KMS-11 (cell line): ENCODE data around the gene EIF5A.
A peak's percentile ranks its signal among the peaks of the same experiment; 100 is the strongest.

Experiments used
- H2AFZ ChIP-seq: fragments of 200-600 bp; sonication (generic); 2 replicates; pipeline ENCODE4 v1.6.1; 2016; ENCODE audit warnings: antibody characterized with exemption, mixed run types, low read depth
- H3K27ac ChIP-seq: fragments of 200-600 bp; sonication (generic); 2 replicates; pipeline ENCODE4 v1.6.1; 2016; ENCODE audit warnings: mild to moderate bottlenecking, mixed run types
- H3K27me3 ChIP-seq: fragments of 200-600 bp; sonication (generic); 2 replicates; pipeline ENCODE4 v1.6.1; 2017; ENCODE audit warnings: mild to moderate bottlenecking, low read depth, mixed run types, moderate library complexity; ENCODE audit not compliant: insufficient read depth
- H3K36me3 ChIP-seq: fragments of 200-600 bp; sonication (generic); 2 replicates; pipeline ENCODE4 v1.6.1; 2017; ENCODE audit warnings: mild to moderate bottlenecking, mixed run types; ENCODE audit not compliant: insufficient read depth
- H3K4me1 ChIP-seq: fragments of 200-600 bp; sonication (generic); 2 replicates; pipeline ENCODE4 v1.6.1; 2016; ENCODE audit warnings: mild to moderate bottlenecking, low read depth, mixed run types; ENCODE audit not compliant: poor library complexity, severe bottlenecking
- H3K4me2 ChIP-seq: fragments of 200-600 bp; sonication (generic); 2 replicates; pipeline ENCODE4 v1.7.0; 2016; ENCODE audit warnings: mild to moderate bottlenecking, mixed run types
- H3K4me3 ChIP-seq: fragments of 200-600 bp; sonication (generic); IDR thresholded peaks from 2 replicates; pipeline ENCODE4 v1.6.1; 2017; ENCODE audit warnings: low read depth, low read length, mixed read lengths; ENCODE audit not compliant: insufficient read depth
- H3K79me2 ChIP-seq: fragments of 200-600 bp; sonication (generic); 2 replicates; pipeline ENCODE4 v1.6.1; 2016; ENCODE audit warnings: low read depth, mixed run types; ENCODE audit not compliant: insufficient read depth
- H3K9ac ChIP-seq: fragments of 200-600 bp; sonication (generic); 2 replicates; pipeline ENCODE4 v1.6.1; 2016; ENCODE audit warnings: mild to moderate bottlenecking, mixed run types
- H4K20me1 ChIP-seq: fragments of 200-600 bp; sonication (generic); 2 replicates; pipeline ENCODE4 v1.6.1; 2016; ENCODE audit warnings: mild to moderate bottlenecking, mixed run types; ENCODE audit not compliant: insufficient read depth
- CTCF ChIP-seq: fragments of 200-600 bp; sonication (generic); conservative IDR thresholded peaks from 2 replicates; pipeline ENCODE4 v1.6.1; 2017; ENCODE audit warnings: low read depth, mild to moderate bottlenecking, antibody characterized with exemption, low read length, moderate library complexity, mixed read lengths

The EIF5A gene

GRCh38 chr17:7306911-7307685 lies at the start of gene EIF5A:
Gene EIF5A, plus strand, starts transcription at chr17:7307628. Its CDS starts 2,008 bp downstream, at chr17:7309636.
- Histone ChIP-seq H2AFZ (no peak within 1 kb of the TSS; the same call in 1 of the 2 replicates), H3K9ac (peak within 1 kb of the TSS; percentile 92)
- no peak for TF ChIP-seq CTCF

GRCh38 chr17:7258731-7259554 lies 48.5 kb upstream of the EIF5A start:
- no peak for TF ChIP-seq CTCF
- no peak overlapping the region for H3K9ac ChIP-seq
- no peaks in the 10 kb centered on the region; the same call in 1 of the 2 replicates for H3K27me3 ChIP-seq
- no peaks in the 10 kb centered on the region for H3K79me2 ChIP-seq
- H3K4me3 ChIP-seq, result no peak overlapping the region
- no peaks in the 10 kb centered on the region for H3K36me3 ChIP-seq
- H4K20me1 ChIP-seq, result no peaks in the 10 kb centered on the region
- H3K4me2 ChIP-seq, result no peak overlapping the region
- no peaks in the 10 kb centered on the region for H3K4me1 ChIP-seq
- no peak overlapping the region for H2AFZ ChIP-seq
- no peak overlapping the region for H3K27ac ChIP-seq

More at GRCh38 chr17:7306911-7307685, at the start of gene EIF5A:
- no peak within 1 kb of the TSS for H3K4me2 ChIP-seq
- peaks cover 16% of the 10 kb centered on the region; the same call in 1 of the 2 replicates for H3K79me2 ChIP-seq
- no peaks in the 10 kb centered on the region for H3K36me3 ChIP-seq
- no peaks in the 10 kb centered on the region for H3K27me3 ChIP-seq
- H4K20me1 ChIP-seq, result no peaks in the 10 kb centered on the region
- no peak within 1 kb of the TSS for H3K4me3 ChIP-seq
- H3K4me1 ChIP-seq, result peaks cover 11% of the 10 kb centered on the region
- H3K27ac ChIP-seq, result peak within 1 kb of the TSS; percentile 96

- no peaks in the 10 kb centered on the region for H3K4me1 ChIP-seq
- no peaks in the 10 kb centered on the region for H3K79me2 ChIP-seq
- H3K27ac ChIP-seq, result no peak overlapping the region
- H2AFZ ChIP-seq, result no peak overlapping the region
- no peaks in the 10 kb centered on the region; the same call in 1 of the 2 replicates for H3K27me3 ChIP-seq
- no peak for TF ChIP-seq CTCF
- no peak overlapping the region for H3K9ac ChIP-seq
- no peak overlapping the region for H3K4me2 ChIP-seq
- no peaks in the 10 kb centered on the region for H3K36me3 ChIP-seq
- H3K4me3 ChIP-seq, result no peak overlapping the region
- H4K20me1 ChIP-seq, result no peaks in the 10 kb centered on the region
Observed at GRCh38 chr17:7259555-7259889, 47.9 kb upstream of the EIF5A start.

- Histone ChIP-seq H3K4me3 (no peak overlapping the region), H3K4me2 (no peak overlapping the region), H4K20me1 (no peaks in the 10 kb centered on the region), H3K9ac (no peak overlapping the region), H3K27me3 (no peaks in the 10 kb centered on the region; the same call in 1 of the 2 replicates), H3K36me3 (no peaks in the 10 kb centered on the region), H3K79me2 (no peaks in the 10 kb centered on the region), H3K27ac (no peak overlapping the region), H2AFZ (no peak overlapping the region), H3K4me1 (no peaks in the 10 kb centered on the region)
- no peak for TF ChIP-seq CTCF
Observed at GRCh38 chr17:7260151-7260550, 47.3 kb upstream of the EIF5A start.
